ENCODE results near the gene KCNT1. TPM values are rescaled to one million over a fixed set of nuclear protein-coding genes. Genes with fewer than 3 reads are reported as not detected.

The KCNT1 gene
- total RNA-seq, 2 experiments from 2014 or later = not detected

GRCh38 chr9:135794361-135794885 lies 92.4 kb downstream of the KCNT1 start:
- H3K27ac Mint-ChIP-seq = no peak overlapping the region
- H3K4me1 Mint-ChIP-seq = no peaks in the 10 kb centered on the region
- H3K9me3 Mint-ChIP-seq (ENCODE audit: low read depth) = no peaks in the 10 kb centered on the region
- ATAC-seq (no peak), DNase-seq (no peak)
- H3K36me3 Mint-ChIP-seq (ENCODE audit: low read depth) = no peaks in the 10 kb centered on the region
- no peak overlapping the region for H3K4me3 Mint-ChIP-seq
- ChIA-PET POLR2A (no interaction called here), CTCF (no interaction called here)
- intact Hi-C loops (cut with DNase I, micrococcal nuclease) = loop anchor here in 1 of 2 experiments (10.0 kb wide), 1 partner anchor 330 kb away; no protein-coding TSS in a partner anchor
- H3K27me3 Mint-ChIP-seq = no peaks in the 10 kb centered on the region

GRCh38 chr9:135795391-135795790 lies 93.4 kb downstream of the KCNT1 start:
- Mint-ChIP-seq H3K27ac (no peak overlapping the region), H3K4me3 (no peak overlapping the region), H3K9me3 (ENCODE audit: low read depth) (no peaks in the 10 kb centered on the region), H3K36me3 (ENCODE audit: low read depth) (no peaks in the 10 kb centered on the region), H3K27me3 (no peaks in the 10 kb centered on the region), H3K4me1 (no peaks in the 10 kb centered on the region)
- ChIA-PET CTCF (no interaction called here), POLR2A (no interaction called here)
- ATAC-seq (no peak), DNase-seq (no peak)
- intact Hi-C loops (cut with DNase I, micrococcal nuclease) = loop anchor here (5.0 to 10.0 kb wide), 2 partner anchors 167 to 329 kb away; partner anchors contain the start of gene UBAC1 (in 1 of the 2)

GRCh38 chr9:135796784-135797485 lies 95.0 kb downstream of the KCNT1 start:
- intact Hi-C loops (cut with DNase I, micrococcal nuclease) = loop anchor here (2.0 to 10.0 kb wide), 3 partner anchors 165 to 328 kb away; partner anchors contain the start of gene UBAC1 (in 1 of the 2)
- ChIA-PET POLR2A (no interaction called here), CTCF (interaction anchor here (0.6 kb wide), 1 partner anchor 930 kb away, joined by 4 read pairs; no protein-coding TSS in a partner anchor)
- H3K36me3 Mint-ChIP-seq (ENCODE audit: low read depth) = no peaks in the 10 kb centered on the region
- no peak overlapping the region for H3K27ac Mint-ChIP-seq
- DNase-seq (no peak), ATAC-seq (no peak)
- no peaks in the 10 kb centered on the region for H3K9me3 Mint-ChIP-seq (ENCODE audit: low read depth)
- H3K27me3 Mint-ChIP-seq = no peaks in the 10 kb centered on the region
- no peaks in the 10 kb centered on the region for H3K4me1 Mint-ChIP-seq
- no peak overlapping the region for H3K4me3 Mint-ChIP-seq

- DNase-seq = peak; percentile 57
Observed at GRCh38 chr9:135797507-135798262, 95.7 kb downstream of the KCNT1 start.

GRCh38 chr9:135798263-135798585 lies 96.2 kb downstream of the KCNT1 start:
- no peaks in the 10 kb centered on the region for H3K4me1 Mint-ChIP-seq
- H3K9me3 Mint-ChIP-seq (ENCODE audit: low read depth) = no peaks in the 10 kb centered on the region
- CTCF ChIA-PET = no interaction called here
- H3K27ac Mint-ChIP-seq = no peak overlapping the region
- POLR2A ChIA-PET = no interaction called here
- intact Hi-C loops (cut with DNase I, micrococcal nuclease) = loop anchor here (5.0 to 10.0 kb wide), 2 partner anchors 164 to 327 kb away; partner anchors contain the start of gene UBAC1 (in 1 of the 2)
- H3K27me3 Mint-ChIP-seq = no peaks in the 10 kb centered on the region
- no peaks in the 10 kb centered on the region for H3K36me3 Mint-ChIP-seq (ENCODE audit: low read depth)
- DNase-seq (no peak), ATAC-seq (no peak)
- no peak overlapping the region for H3K4me3 Mint-ChIP-seq

More at GRCh38 chr9:135797507-135798262, 95.7 kb downstream of the KCNT1 start:
- intact Hi-C loops (cut with DNase I, micrococcal nuclease) = loop anchor here (2.0 to 10.0 kb wide), 3 partner anchors 165 to 327 kb away; partner anchors contain the start of gene UBAC1 (in 1 of the 2)
- ATAC-seq = no peak
- Mint-ChIP-seq H3K36me3 (ENCODE audit: low read depth) (no peaks in the 10 kb centered on the region), H3K27ac (no peak overlapping the region), H3K4me3 (no peak overlapping the region), H3K4me1 (no peaks in the 10 kb centered on the region), H3K27me3 (no peaks in the 10 kb centered on the region), H3K9me3 (ENCODE audit: low read depth) (no peaks in the 10 kb centered on the region)
- ChIA-PET POLR2A (no interaction called here), CTCF (no interaction called here)

- Mint-ChIP-seq H3K27me3 (no peaks in the 10 kb centered on the region), H3K9me3 (ENCODE audit: low read depth) (no peaks in the 10 kb centered on the region), H3K27ac (no peak overlapping the region), H3K4me1 (no peaks in the 10 kb centered on the region), H3K36me3 (ENCODE audit: low read depth) (no peaks in the 10 kb centered on the region), H3K4me3 (no peak overlapping the region)
- DNase-seq (no peak), ATAC-seq (no peak)
- intact Hi-C loops (cut with DNase I, micrococcal nuclease) = loop anchor here (5.0 to 10.0 kb wide), 2 partner anchors 163 to 326 kb away; partner anchors contain the start of gene UBAC1 (in 1 of the 2)
- POLR2A ChIA-PET = no interaction called here
- CTCF ChIA-PET = no interaction called here
Observed at GRCh38 chr9:135799261-135799660, 97.3 kb downstream of the KCNT1 start.

GRCh38 chr9:135801070-135801469 lies 99.1 kb downstream of the KCNT1 start:
- ChIA-PET POLR2A (no interaction called here), CTCF (no interaction called here)
- Mint-ChIP-seq H3K27me3 (no peaks in the 10 kb centered on the region), H3K4me3 (no peak overlapping the region), H3K4me1 (no peaks in the 10 kb centered on the region), H3K9me3 (ENCODE audit: low read depth) (no peaks in the 10 kb centered on the region), H3K36me3 (ENCODE audit: low read depth) (no peaks in the 10 kb centered on the region), H3K27ac (no peak overlapping the region)
- DNase-seq (no peak), ATAC-seq (no peak)
- intact Hi-C loops (cut with DNase I, micrococcal nuclease) = no loop called here

GRCh38 chr9:135802876-135803419 lies 101.0 kb downstream of the KCNT1 start:
- no peaks in the 10 kb centered on the region for H3K36me3 Mint-ChIP-seq (ENCODE audit: low read depth)
- no peaks in the 10 kb centered on the region for H3K4me1 Mint-ChIP-seq
- H3K9me3 Mint-ChIP-seq (ENCODE audit: low read depth) = no peaks in the 10 kb centered on the region
- ChIA-PET POLR2A (no interaction called here), CTCF (no interaction called here)
- intact Hi-C loops (cut with DNase I, micrococcal nuclease) = no loop called here
- no peak overlapping the region for H3K4me3 Mint-ChIP-seq
- DNase-seq (no peak), ATAC-seq (no peak)
- no peak overlapping the region for H3K27ac Mint-ChIP-seq
- no peaks in the 10 kb centered on the region for H3K27me3 Mint-ChIP-seq

GRCh38 chr9:135803441-135803840 lies 101.5 kb downstream of the KCNT1 start:
- POLR2A ChIA-PET = no interaction called here
- no peak overlapping the region for H3K27ac Mint-ChIP-seq
- intact Hi-C loops (cut with DNase I, micrococcal nuclease) = no loop called here

GRCh38 chr9:135804581-135805421 lies 102.8 kb downstream of the KCNT1 start:
- Mint-ChIP-seq H3K4me3 (no peak overlapping the region), H3K27me3 (no peaks in the 10 kb centered on the region), H3K36me3 (ENCODE audit: low read depth) (peaks cover under 1% of the 10 kb centered on the region), H3K27ac (no peak overlapping the region), H3K9me3 (ENCODE audit: low read depth) (no peaks in the 10 kb centered on the region), H3K4me1 (no peaks in the 10 kb centered on the region)
- ChIA-PET POLR2A (no interaction called here), CTCF (interaction anchor here (0.7 kb wide), 1 partner anchor 99 kb away, joined by 3 read pairs; no protein-coding TSS in a partner anchor)
- DNase-seq (no peak), ATAC-seq (no peak)
- intact Hi-C loops (cut with DNase I, micrococcal nuclease) = no loop called here

More at GRCh38 chr9:135803441-135803840, 101.5 kb downstream of the KCNT1 start:
- no peaks in the 10 kb centered on the region for H3K27me3 Mint-ChIP-seq
- no peak overlapping the region for H3K4me3 Mint-ChIP-seq
- H3K4me1 Mint-ChIP-seq = no peaks in the 10 kb centered on the region
- ATAC-seq (no peak), DNase-seq (no peak)
- CTCF ChIA-PET = no interaction called here
- no peaks in the 10 kb centered on the region for H3K9me3 Mint-ChIP-seq (ENCODE audit: low read depth)
- no peaks in the 10 kb centered on the region for H3K36me3 Mint-ChIP-seq (ENCODE audit: low read depth)

- ChIA-PET CTCF (interaction anchor here (0.7 kb wide), 1 partner anchor 100 kb away, joined by 3 read pairs; no protein-coding TSS in a partner anchor), POLR2A (no interaction called here)
- Mint-ChIP-seq H3K36me3 (ENCODE audit: low read depth) (peaks cover 5% of the 10 kb centered on the region), H3K4me1 (no peaks in the 10 kb centered on the region), H3K27ac (no peak overlapping the region), H3K27me3 (no peaks in the 10 kb centered on the region), H3K9me3 (ENCODE audit: low read depth) (no peaks in the 10 kb centered on the region), H3K4me3 (no peak overlapping the region)
- intact Hi-C loops (cut with DNase I, micrococcal nuclease) = no loop called here
- DNase-seq (no peak), ATAC-seq (no peak)
Observed at GRCh38 chr9:135805422-135806022, 103.5 kb downstream of the KCNT1 start.

Measured in activated CD4-positive, alpha-beta T cell treated with anti-CD3 and anti-CD28 coated beads for 36 hours (primary cell).